Stimulated activated naive CD8-positive, alpha-beta T cell treated with anti-CD3 and anti-CD28 coated beads, Interleukin-15, amount 100 ng/mL, for 72 hours (primary cell): Measurements from ENCODE around the gene LTBP1.

Experiments used
- ATAC-seq: fragments of 150-1000 bp; cut with Tn5 transposase; 2 replicates; pipeline ENCODE4 v1.10.0; 2021; ENCODE audit warnings: mild to moderate bottlenecking, moderate library complexity
- DNase-seq, 2 donors: peaks; one replicate each; pipeline ENCODE4 v3.0.0; 2021 to 2022
- H3K27ac Mint-ChIP-seq, 2 donors: one replicate each; pipeline ENCODE4 v1.8.0; 2022; ENCODE audit warnings: mild to moderate bottlenecking in 2 of 2, mixed read lengths in 2 of 2, moderate library complexity in 2 of 2
- H3K27me3 Mint-ChIP-seq: one replicate; pipeline ENCODE4 v1.8.0; 2022; ENCODE audit warnings: mixed read lengths
- H3K4me1 Mint-ChIP-seq: one replicate; pipeline ENCODE4 v1.8.0; 2022; ENCODE audit warnings: mild to moderate bottlenecking, mixed read lengths
- H3K4me3 Mint-ChIP-seq, 2 donors: one replicate each; pipeline ENCODE4 v1.8.0; 2022; ENCODE audit warnings: mild to moderate bottlenecking in 2 of 2, mixed read lengths in 2 of 2, moderate library complexity in 1 of 2
- H3K9me3 Mint-ChIP-seq, 2 donors: one replicate each; pipeline ENCODE4 v1.8.0; 2022; ENCODE audit warnings: mixed read lengths in 2 of 2

Gene LTBP1

DNA sequence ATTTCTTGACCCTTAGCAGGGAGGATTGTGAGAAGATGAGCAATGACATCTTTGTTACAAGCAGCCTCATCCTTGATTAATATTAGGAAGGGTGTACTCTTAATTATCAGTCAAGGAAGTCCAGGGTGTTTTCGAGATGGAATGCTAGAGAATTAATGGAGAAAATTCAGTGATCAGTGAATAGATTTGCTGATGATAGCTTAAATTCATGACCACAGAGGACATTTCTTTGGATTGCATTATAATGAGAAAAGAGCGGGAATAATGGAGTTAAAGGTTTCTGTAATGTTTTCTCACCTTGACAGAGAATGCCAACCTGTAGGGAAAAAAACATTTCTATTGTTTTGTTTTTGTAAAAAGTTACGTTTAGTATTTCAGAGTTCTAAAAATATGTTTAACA, 249.9 kb downstream of the LTBP1 start:
- H3K4me3 Mint-ChIP-seq = no peak overlapping the region
- H3K9me3 Mint-ChIP-seq = no peaks in the 10 kb centered on the region
- H3K27me3 Mint-ChIP-seq = no peaks in the 10 kb centered on the region
- ATAC-seq (no peak), DNase-seq (no peak)
- no peaks in the 10 kb centered on the region for H3K4me1 Mint-ChIP-seq
- H3K27ac Mint-ChIP-seq = no peak overlapping the region

- H3K9me3 Mint-ChIP-seq = no peaks in the 10 kb centered on the region
- ATAC-seq = no peak
- no peak for DNase-seq
- no peaks in the 10 kb centered on the region for H3K27me3 Mint-ChIP-seq
- no peaks in the 10 kb centered on the region for H3K4me1 Mint-ChIP-seq
- H3K27ac Mint-ChIP-seq = no peak overlapping the region
- no peak overlapping the region for H3K4me3 Mint-ChIP-seq
Observed at GRCh38 chr2:33197198-33197938, 250.6 kb downstream of the LTBP1 start.

DNA sequence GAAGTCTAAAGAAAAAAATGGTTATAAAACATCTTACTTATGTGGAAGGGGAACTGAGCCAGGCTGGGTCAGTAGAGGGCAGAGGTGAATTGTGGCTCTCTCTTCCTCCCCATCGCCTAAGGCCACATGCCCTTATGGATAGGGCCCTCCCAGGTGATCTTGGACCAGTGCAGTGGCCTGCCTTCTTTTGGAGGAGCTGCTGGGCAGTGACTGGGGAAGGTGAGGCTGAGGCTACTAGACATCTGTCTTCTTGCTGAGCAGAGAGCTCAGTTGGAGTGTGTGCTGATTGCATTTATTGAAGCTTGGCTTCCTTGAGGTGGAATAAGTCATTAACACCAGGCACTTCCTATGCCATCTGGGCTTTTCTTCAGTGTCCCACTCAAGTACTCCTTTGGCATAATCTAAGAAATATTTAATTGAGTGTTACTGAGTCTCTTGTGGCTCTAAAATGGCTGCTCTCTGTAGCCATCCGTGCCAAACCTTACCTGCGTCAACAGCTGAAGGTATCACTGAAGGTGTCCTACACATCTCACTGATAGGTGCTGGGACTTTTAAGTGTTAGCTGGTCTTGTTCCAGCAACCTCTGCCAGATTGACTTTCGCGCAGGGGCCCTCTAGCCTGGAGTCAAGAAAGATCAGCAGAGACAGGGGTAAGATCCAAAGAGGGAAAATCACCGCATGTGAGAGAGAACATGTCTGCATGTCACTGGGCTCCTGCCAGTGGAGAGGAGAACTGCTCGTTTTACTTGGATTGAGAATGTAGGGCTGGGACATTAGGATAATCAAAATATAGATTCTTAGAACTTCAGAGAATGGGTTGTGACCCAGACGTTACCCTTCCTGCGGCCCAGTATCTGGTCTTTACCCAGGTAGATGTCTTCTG, 256.1 kb downstream of the LTBP1 start:
- Mint-ChIP-seq H3K4me3 (no peak overlapping the region), H3K27me3 (no peaks in the 10 kb centered on the region), H3K9me3 (no peaks in the 10 kb centered on the region), H3K4me1 (no peaks in the 10 kb centered on the region), H3K27ac (no peak overlapping the region)
- ATAC-seq (no peak), DNase-seq (no peak)

GRCh38 chr2:33204945-33205344, 258.2 kb downstream of the LTBP1 start:
- no peak for DNase-seq
- H3K9me3 Mint-ChIP-seq = no peaks in the 10 kb centered on the region
- no peaks in the 10 kb centered on the region for H3K27me3 Mint-ChIP-seq
- no peak overlapping the region for H3K4me3 Mint-ChIP-seq
- H3K4me1 Mint-ChIP-seq = no peaks in the 10 kb centered on the region
- no peak overlapping the region for H3K27ac Mint-ChIP-seq
- no peak for ATAC-seq

- ATAC-seq (no peak), DNase-seq (no peak)
- H3K4me3 Mint-ChIP-seq = no peak overlapping the region
- no peak overlapping the region for H3K27ac Mint-ChIP-seq
- no peaks in the 10 kb centered on the region for H3K4me1 Mint-ChIP-seq
- H3K27me3 Mint-ChIP-seq = no peaks in the 10 kb centered on the region
- H3K9me3 Mint-ChIP-seq = no peaks in the 10 kb centered on the region
Observed at GRCh38 chr2:33205693-33206434, 259.1 kb downstream of the LTBP1 start.

GRCh38 chr2:33207151-33207740, 260.5 kb downstream of the LTBP1 start:
- Mint-ChIP-seq H3K27me3 (no peaks in the 10 kb centered on the region), H3K27ac (peak overlapping the region in 1 of 2 donors; percentile 59), H3K4me3 (no peak overlapping the region), H3K4me1 (no peaks in the 10 kb centered on the region), H3K9me3 (no peaks in the 10 kb centered on the region)
- DNase-seq (no peak), ATAC-seq (no peak)

DNA sequence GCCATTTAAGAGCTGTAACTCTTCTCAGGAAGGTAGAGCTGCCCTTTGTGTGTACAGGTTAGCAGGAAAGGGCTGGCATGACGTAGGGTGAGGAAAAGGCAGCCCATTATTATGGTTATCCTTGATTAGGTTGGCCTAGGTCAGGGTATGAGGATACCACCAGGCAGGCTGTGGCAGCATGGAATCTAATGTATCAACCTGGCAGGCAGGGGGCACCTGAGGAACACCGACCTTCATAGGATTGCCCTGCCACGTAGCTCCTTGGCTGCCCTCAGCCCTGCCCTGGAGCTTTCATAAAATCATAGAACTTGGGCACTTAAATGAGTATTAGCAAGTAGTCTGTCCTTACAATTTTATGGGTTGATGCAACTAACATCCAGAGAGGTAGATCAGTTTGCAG, 261.6 kb downstream of the LTBP1 start:
- Mint-ChIP-seq H3K9me3 (no peaks in the 10 kb centered on the region), H3K27ac (no peak overlapping the region), H3K4me1 (no peaks in the 10 kb centered on the region), H3K27me3 (no peaks in the 10 kb centered on the region), H3K4me3 (no peak overlapping the region)
- peak; percentile 54 for ATAC-seq
- DNase-seq = no peak

DNA sequence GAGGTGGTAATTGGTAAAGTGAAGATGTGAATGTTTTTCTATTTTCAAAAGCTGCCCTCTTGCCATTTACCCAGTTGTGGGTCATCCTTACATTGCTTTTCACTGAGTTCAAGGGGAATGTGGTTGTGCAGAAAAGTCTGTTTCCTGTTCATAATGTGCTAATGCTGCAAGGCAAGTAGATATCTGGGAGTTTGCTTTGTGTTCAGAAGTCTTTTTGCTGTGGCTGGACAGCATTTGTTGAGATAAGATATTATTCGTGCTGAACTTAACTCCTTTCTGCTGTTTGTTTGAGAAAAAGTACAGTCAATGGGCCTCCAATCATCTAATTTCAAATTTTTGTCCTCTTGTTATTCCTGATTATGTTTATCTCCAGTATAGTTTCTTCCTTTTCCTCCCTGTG, 263.2 kb downstream of the LTBP1 start:
- Mint-ChIP-seq H3K4me3 (no peak overlapping the region), H3K4me1 (peaks cover 5% of the 10 kb centered on the region), H3K27me3 (no peaks in the 10 kb centered on the region), H3K9me3 (no peaks in the 10 kb centered on the region), H3K27ac (no peak overlapping the region)
- ATAC-seq = no peak
- no peak for DNase-seq

- ATAC-seq (no peak), DNase-seq (no peak)
- no peaks in the 10 kb centered on the region for H3K9me3 Mint-ChIP-seq
- H3K4me1 Mint-ChIP-seq = peaks cover 5% of the 10 kb centered on the region
- H3K4me3 Mint-ChIP-seq = no peak overlapping the region
- no peak overlapping the region for H3K27ac Mint-ChIP-seq
- no peaks in the 10 kb centered on the region for H3K27me3 Mint-ChIP-seq
Observed at GRCh38 chr2:33210626-33211025, 263.9 kb downstream of the LTBP1 start.

DNA sequence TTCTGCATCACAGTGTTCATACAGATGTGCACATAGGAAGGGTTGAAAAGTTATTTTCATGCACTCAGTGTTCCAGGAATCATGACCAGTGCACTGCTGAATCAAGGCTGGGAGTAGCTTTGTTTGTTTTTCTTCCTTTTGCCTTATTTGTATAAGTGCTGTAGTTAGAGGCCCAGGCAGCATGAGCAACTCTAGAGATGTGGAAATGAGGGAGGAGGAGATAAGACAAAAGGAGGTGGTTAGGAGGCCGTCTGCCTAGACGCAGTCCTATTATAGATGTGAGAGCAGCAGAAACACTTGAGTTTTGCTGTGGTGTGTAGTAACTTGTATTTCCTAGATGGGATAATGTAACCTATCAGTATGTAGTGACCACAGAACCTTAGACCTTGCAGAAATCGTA, 265.4 kb downstream of the LTBP1 start:
- Mint-ChIP-seq H3K4me3 (no peak overlapping the region), H3K4me1 (peaks cover 5% of the 10 kb centered on the region), H3K27ac (no peak overlapping the region), H3K27me3 (no peaks in the 10 kb centered on the region), H3K9me3 (no peaks in the 10 kb centered on the region)
- DNase-seq = no peak
- ATAC-seq = no peak

DNA sequence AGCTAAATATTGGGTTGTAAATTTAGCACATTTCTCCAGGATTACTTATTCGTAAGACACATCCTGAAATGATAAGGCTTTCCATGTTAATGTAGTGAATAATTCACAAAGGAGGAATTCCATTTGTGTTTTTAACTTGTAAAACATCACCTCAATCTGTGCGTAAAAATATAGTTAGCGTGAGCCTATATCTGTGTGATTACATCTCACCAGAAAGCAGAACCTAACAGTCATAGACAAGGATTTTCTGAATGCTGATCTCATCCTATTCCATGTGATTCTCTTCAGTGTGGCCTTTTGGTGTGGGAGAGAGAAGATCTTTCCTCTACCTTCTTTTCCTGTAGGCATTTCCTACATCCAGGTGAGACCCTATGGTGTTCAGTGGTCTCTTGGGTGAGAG, 266.5 kb downstream of the LTBP1 start:
- no peak overlapping the region for H3K27ac Mint-ChIP-seq
- no peak overlapping the region for H3K4me3 Mint-ChIP-seq
- no peaks in the 10 kb centered on the region for H3K9me3 Mint-ChIP-seq
- DNase-seq (no peak), ATAC-seq (no peak)
- H3K4me1 Mint-ChIP-seq = peaks cover 5% of the 10 kb centered on the region
- no peaks in the 10 kb centered on the region for H3K27me3 Mint-ChIP-seq

- Mint-ChIP-seq H3K27ac (no peak overlapping the region), H3K4me1 (peaks cover 5% of the 10 kb centered on the region), H3K9me3 (no peaks in the 10 kb centered on the region), H3K27me3 (no peaks in the 10 kb centered on the region), H3K4me3 (no peak overlapping the region)
- no peak for ATAC-seq
- no peak for DNase-seq
Observed at GRCh38 chr2:33213648-33214047, 266.9 kb downstream of the LTBP1 start.

- Mint-ChIP-seq H3K27me3 (no peaks in the 10 kb centered on the region), H3K4me1 (peaks cover 6% of the 10 kb centered on the region), H3K9me3 (no peaks in the 10 kb centered on the region), H3K4me3 (no peak overlapping the region), H3K27ac (no peak overlapping the region)
- DNase-seq = peak in 1 of 2 donors; percentile 10
- ATAC-seq = no peak
Observed at GRCh38 chr2:33214436-33214835, 267.7 kb downstream of the LTBP1 start.

DNA sequence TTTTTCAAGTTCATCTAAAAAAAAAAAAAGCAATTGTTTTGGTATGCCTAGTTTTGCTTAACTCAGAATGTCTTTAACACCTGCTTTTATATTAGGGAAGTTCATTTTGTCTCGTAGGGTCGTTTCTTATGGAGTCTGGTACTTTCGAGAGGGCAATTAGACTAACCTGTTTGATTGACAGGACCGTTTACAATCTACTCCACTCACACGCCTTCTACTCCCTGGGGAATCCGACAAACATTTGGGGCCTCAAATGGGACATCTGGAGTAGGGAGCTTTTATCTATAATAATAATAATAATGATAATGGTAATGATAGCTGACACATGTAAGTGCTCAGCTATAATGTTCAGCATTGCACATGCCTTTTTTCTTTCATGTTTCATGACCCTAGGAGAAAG, 268.1 kb downstream of the LTBP1 start:
- Mint-ChIP-seq H3K4me3 (no peak overlapping the region), H3K27ac (no peak overlapping the region), H3K4me1 (peaks cover 10% of the 10 kb centered on the region), H3K27me3 (no peaks in the 10 kb centered on the region), H3K9me3 (no peaks in the 10 kb centered on the region)
- no peak for DNase-seq
- no peak for ATAC-seq

DNA sequence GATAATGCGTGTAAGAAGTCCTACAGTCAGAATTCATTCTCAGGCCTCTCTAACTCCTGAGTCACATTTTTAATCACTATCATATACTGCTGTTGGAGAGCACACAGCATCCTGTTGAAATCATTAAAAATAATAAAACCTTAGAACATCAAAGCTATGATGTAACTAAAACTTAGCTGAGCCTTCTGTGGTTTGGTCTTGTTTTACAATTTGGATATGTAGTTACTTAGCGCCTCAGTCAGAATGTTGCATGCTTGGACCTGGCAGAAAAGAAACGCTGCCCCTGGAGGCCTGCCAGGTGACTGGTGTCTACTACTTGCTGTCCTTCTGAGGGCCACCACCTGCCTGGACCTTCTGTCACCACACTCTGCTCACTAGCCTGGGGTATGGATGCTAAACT, 268.5 kb downstream of the LTBP1 start:
- Mint-ChIP-seq H3K4me1 (peaks cover 12% of the 10 kb centered on the region), H3K27me3 (peaks cover 1% of the 10 kb centered on the region), H3K27ac (no peak overlapping the region), H3K9me3 (no peaks in the 10 kb centered on the region), H3K4me3 (no peak overlapping the region)
- no peak for ATAC-seq
- DNase-seq = no peak
